Measurements from ENCODE around the gene USHBP1.

DNA sequence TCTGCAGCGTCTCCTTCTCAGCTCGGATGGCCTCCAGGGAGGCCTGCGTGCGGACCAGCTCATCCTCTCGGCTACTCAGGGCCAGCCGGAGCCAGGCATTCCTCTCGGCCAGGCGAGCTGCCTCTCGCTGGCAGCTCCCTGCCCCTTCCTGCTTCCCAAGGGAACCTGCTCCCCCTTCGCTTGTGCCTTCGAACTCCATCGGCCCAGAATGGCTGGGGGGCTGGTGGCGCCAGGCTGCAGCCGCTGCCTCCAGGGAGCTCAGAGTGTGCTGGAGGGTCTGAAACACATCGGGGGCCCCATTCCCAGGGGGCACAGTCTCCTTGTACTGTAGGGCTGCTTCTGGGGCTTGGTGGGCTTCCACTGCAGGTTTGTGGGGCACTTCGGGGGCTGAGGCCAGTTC, 2.0 kb downstream of the USHBP1 start:
- TF ChIP-seq, protein P1, sequence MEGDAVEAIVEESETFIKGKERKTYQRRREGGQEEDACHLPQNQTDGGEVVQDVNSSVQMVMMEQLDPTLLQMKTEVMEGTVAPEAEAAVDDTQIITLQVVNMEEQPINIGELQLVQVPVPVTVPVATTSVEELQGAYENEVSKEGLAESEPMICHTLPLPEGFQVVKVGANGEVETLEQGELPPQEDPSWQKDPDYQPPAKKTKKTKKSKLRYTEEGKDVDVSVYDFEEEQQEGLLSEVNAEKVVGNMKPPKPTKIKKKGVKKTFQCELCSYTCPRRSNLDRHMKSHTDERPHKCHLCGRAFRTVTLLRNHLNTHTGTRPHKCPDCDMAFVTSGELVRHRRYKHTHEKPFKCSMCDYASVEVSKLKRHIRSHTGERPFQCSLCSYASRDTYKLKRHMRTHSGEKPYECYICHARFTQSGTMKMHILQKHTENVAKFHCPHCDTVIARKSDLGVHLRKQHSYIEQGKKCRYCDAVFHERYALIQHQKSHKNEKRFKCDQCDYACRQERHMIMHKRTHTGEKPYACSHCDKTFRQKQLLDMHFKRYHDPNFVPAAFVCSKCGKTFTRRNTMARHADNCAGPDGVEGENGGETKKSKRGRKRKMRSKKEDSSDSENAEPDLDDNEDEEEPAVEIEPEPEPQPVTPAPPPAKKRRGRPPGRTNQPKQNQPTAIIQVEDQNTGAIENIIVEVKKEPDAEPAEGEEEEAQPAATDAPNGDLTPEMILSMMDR (conservative IDR thresholded peaks at IDR 0.05; ENCODE audit: low read depth in 2 of 2): no peak
- TF ChIP-seq POLR2AphosphoS5 (IDR thresholded peaks at IDR 0.05; ENCODE audit: low read depth) (no peak), EZH2phosphoT487 (IDR thresholded peaks at IDR 0.05; ENCODE audit: unreplicated experiment) (no peak), ZNF331 (CRISPR knock-in tag; IDR thresholded peaks at IDR 0.05; ENCODE audit: low read depth) (no peak), EZH2 (IDR thresholded peaks at IDR 0.05; ENCODE audit: low read depth, unreplicated experiment) (no peak), CREB1 (CRISPR knock-in tag; IDR thresholded peaks at IDR 0.05; ENCODE audit: low read depth) (no peak)
- TF ChIP-seq, protein P2, sequence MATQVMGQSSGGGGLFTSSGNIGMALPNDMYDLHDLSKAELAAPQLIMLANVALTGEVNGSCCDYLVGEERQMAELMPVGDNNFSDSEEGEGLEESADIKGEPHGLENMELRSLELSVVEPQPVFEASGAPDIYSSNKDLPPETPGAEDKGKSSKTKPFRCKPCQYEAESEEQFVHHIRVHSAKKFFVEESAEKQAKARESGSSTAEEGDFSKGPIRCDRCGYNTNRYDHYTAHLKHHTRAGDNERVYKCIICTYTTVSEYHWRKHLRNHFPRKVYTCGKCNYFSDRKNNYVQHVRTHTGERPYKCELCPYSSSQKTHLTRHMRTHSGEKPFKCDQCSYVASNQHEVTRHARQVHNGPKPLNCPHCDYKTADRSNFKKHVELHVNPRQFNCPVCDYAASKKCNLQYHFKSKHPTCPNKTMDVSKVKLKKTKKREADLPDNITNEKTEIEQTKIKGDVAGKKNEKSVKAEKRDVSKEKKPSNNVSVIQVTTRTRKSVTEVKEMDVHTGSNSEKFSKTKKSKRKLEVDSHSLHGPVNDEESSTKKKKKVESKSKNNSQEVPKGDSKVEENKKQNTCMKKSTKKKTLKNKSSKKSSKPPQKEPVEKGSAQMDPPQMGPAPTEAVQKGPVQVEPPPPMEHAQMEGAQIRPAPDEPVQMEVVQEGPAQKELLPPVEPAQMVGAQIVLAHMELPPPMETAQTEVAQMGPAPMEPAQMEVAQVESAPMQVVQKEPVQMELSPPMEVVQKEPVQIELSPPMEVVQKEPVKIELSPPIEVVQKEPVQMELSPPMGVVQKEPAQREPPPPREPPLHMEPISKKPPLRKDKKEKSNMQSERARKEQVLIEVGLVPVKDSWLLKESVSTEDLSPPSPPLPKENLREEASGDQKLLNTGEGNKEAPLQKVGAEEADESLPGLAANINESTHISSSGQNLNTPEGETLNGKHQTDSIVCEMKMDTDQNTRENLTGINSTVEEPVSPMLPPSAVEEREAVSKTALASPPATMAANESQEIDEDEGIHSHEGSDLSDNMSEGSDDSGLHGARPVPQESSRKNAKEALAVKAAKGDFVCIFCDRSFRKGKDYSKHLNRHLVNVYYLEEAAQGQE (IDR thresholded peaks at IDR 0.05; ENCODE audit: unreplicated experiment): no peak

Data from GM23338 (cell line).